Measurements from ENCODE around the gene NAT8L. TPM values are rescaled to one million over a fixed set of nuclear protein-coding genes. Genes with fewer than 3 reads are reported as not detected.
A peak's percentile ranks its signal among the peaks of the same experiment; 100 is the strongest.

NAT8L gene
- total and polyA plus RNA-seq, 2 of the 13 experiments (the other 11 are each of a cell fraction or from before 2014, with no cell fraction given), result 2.2 to 3.3 TPM

- peak; percentile 88 for ATAC-seq
- ChIA-PET CTCF (ENCODE audit: low intra/inter-chr PET ratio, low total read pairs) (interaction anchor here (0.7 to 1.4 kb wide), 3 partner anchors 62 to 945 kb away, joined by 3 to 4 read pairs (median 3); no protein-coding TSS in a partner anchor), POLR2A (interaction anchor here (1.0 to 1.3 kb wide), 4 partner anchors 9 to 233 kb away, joined by 3 to 5 read pairs (median 4); partner anchors contain the start of gene NAT8L)
- Histone ChIP-seq H3K4me3 (replicated peaks in 1 of 3; ENCODE audit: insufficient read depth in 1 of 3, low read depth in 2 of 3, low read length in 3 of 3) (peak overlapping the region; percentile 80 to 100 (median 99)), H3K9me3 (ENCODE audit: low read length) (no peaks in the 10 kb centered on the region), H3K9ac (ENCODE audit: insufficient read depth, low read depth, low read length) (peak overlapping the region; percentile 99), H4K20me1 (ENCODE audit: insufficient read depth, low read length) (peaks cover 13% of the 10 kb centered on the region), H2AFZ (ENCODE audit: low read length) (no peak overlapping the region), H3K27ac (ENCODE audit: extremely low read length, insufficient read depth, low read length) (peak overlapping the region; percentile 98), H3K36me3 (replicated peaks in 1 of 2; ENCODE audit: control insufficient read depth in 1 of 2, insufficient read depth in 2 of 2, low read length in 2 of 2) (peaks cover 1 to 10% of the 10 kb centered on the region in 2 experiments; a peak in 2 of 5 replicates), H3K4me2 (ENCODE audit: low read depth, low read length) (peak overlapping the region; percentile 79), H3K79me2 (ENCODE audit: insufficient read depth, low read length) (peaks cover 35% of the 10 kb centered on the region), H3K27me3 (ENCODE audit: control insufficient read depth in 1 of 2, insufficient read depth in 2 of 2, low read length in 2 of 2) (no peaks in the 10 kb centered on the region; a peak in 1 of 5 replicates), H3K4me1 (ENCODE audit: insufficient read depth, low read length) (peaks cover 26% of the 10 kb centered on the region)
- intact Hi-C loops (cut with micrococcal nuclease; ENCODE audit: unreplicated experiment) (loop anchor here (1.0 to 5.0 kb wide), 2 partner anchors 177 to 438 kb away; no protein-coding TSS in a partner anchor), in situ Hi-C loops (cut with HindIII; ENCODE audit: extremely low pct_ligation_motif_present, low pct_unique_long_range_greater_than_20kb) (loop anchor here (25.0 kb wide), 1 partner anchor 178 kb away; no protein-coding TSS in a partner anchor)
- WGBS (ENCODE audit: low lambda C conversion rate), result 2% methylated on average over 22 of the region's 23 CpGs
- no peak for FAIRE-seq
- DNase-seq (ENCODE audit: low spot score), result peak; percentile 76
- BruUV-seq (replicated peaks), result TSS peak; percentile 80
- 0 out of 2 replicates have a peak, but pooled peaks have one; percentile 1 for TF ChIP-seq ZBTB7A (CRISPR knock-in tag; IDR thresholded peaks at IDR 0.05)
- TF ChIP-seq ZNF703 (CRISPR knock-in tag; IDR thresholded peaks at IDR 0.05; ENCODE audit: borderline replicate concordance), result no peak
- no peak for TF ChIP-seq ZNF574 (CRISPR knock-in tag; IDR thresholded peaks at IDR 0.05)
- no peak for TF ChIP-seq PATZ1 (CRISPR knock-in tag; IDR thresholded peaks at IDR 0.05)
- 0 out of 2 replicates have a peak, but pooled peaks have one; percentile 23 for TF ChIP-seq ZNF841 (CRISPR knock-in tag; IDR thresholded peaks at IDR 0.05; ENCODE audit: borderline replicate concordance)
- TF ChIP-seq ZNF280D (CRISPR knock-in tag; IDR thresholded peaks at IDR 0.05), result no peak
- no peak for TF ChIP-seq CERS6 (CRISPR knock-in tag; IDR thresholded peaks at IDR 0.05)
- no peak for TF ChIP-seq ZNF280B (CRISPR knock-in tag; IDR thresholded peaks at IDR 0.05; ENCODE audit: borderline replicate concordance)
- TF ChIP-seq MEF2D (CRISPR knock-in tag; IDR thresholded peaks at IDR 0.05), result 0 out of 2 replicates have a peak, but pooled peaks have one; percentile 11
Measured at GRCh38 chr4:2009651-2010233, 49.4 kb upstream of the NAT8L start.
